GM06990 (cell line): Measurements from ENCODE around the gene AKT1.
"Not testable (repeated sequence)": the region's sequence is repeated elsewhere in the genome, so short reads cannot be mapped to it uniquely, and the experiment has no call there.

Experiments
- DNase-seq: peaks from one replicate; pipeline ENCODE4 v3.0.0-alpha.2; 2011; ENCODE audit not compliant: insufficient read length; ENCODE audit errors: extremely low read depth
- H3K27me3 ChIP-seq: replicated peaks from 2 replicates; pipeline ENCODE4 v1.6.0; 2011; ENCODE audit warnings: low read length; ENCODE audit not compliant: control insufficient read depth, insufficient read depth
- H3K36me3 ChIP-seq: 2 replicates; pipeline ENCODE4 v1.5.1; 2011; ENCODE audit warnings: low read length; ENCODE audit not compliant: control insufficient read depth, insufficient read depth
- H3K4me3 ChIP-seq: replicated peaks from 2 replicates; pipeline ENCODE4 v1.5.1; 2011; ENCODE audit warnings: low read depth, mild to moderate bottlenecking, control low read depth, low read length
- TF ChIP-seq, protein P1 (sequence below): IDR thresholded peaks from 2 replicates; pipeline ENCODE4 v1.5.1; 2011; ENCODE audit warnings: low read length, control low read depth, mild to moderate bottlenecking, inconsistent platforms; ENCODE audit not compliant: insufficient read depth, poor library complexity, severe bottlenecking

AKT1 gene

DNA sequence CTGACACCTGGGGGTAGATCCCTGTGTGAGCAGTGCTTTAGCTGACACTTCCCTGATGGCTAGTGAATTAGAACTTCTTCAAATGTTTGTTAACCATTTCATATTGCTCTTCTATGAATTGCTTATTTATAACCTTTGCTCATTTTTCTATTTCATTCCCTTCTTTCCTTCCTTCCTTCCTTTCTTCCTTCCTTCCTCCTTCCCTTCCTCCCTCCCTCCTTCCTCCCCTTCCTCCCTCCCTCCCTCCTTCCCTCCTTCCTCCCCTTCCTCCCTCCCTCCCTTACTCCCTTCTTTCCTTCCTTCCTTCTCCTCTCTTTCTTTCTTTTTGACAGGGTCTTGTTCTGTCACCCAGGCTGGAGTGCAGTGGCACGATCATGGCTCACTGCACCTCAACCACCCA is 46.2 kb upstream of the AKT1 start:
- Histone ChIP-seq H3K27me3 (peaks cover 2% of the 10 kb centered on the region; the same call in 1 of the 2 replicates), H3K36me3 (no peaks in the 10 kb centered on the region), H3K4me3 (no peak overlapping the region)
- TF ChIP-seq, protein P1, sequence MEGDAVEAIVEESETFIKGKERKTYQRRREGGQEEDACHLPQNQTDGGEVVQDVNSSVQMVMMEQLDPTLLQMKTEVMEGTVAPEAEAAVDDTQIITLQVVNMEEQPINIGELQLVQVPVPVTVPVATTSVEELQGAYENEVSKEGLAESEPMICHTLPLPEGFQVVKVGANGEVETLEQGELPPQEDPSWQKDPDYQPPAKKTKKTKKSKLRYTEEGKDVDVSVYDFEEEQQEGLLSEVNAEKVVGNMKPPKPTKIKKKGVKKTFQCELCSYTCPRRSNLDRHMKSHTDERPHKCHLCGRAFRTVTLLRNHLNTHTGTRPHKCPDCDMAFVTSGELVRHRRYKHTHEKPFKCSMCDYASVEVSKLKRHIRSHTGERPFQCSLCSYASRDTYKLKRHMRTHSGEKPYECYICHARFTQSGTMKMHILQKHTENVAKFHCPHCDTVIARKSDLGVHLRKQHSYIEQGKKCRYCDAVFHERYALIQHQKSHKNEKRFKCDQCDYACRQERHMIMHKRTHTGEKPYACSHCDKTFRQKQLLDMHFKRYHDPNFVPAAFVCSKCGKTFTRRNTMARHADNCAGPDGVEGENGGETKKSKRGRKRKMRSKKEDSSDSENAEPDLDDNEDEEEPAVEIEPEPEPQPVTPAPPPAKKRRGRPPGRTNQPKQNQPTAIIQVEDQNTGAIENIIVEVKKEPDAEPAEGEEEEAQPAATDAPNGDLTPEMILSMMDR, result no peak
- no peak for DNase-seq

DNA sequence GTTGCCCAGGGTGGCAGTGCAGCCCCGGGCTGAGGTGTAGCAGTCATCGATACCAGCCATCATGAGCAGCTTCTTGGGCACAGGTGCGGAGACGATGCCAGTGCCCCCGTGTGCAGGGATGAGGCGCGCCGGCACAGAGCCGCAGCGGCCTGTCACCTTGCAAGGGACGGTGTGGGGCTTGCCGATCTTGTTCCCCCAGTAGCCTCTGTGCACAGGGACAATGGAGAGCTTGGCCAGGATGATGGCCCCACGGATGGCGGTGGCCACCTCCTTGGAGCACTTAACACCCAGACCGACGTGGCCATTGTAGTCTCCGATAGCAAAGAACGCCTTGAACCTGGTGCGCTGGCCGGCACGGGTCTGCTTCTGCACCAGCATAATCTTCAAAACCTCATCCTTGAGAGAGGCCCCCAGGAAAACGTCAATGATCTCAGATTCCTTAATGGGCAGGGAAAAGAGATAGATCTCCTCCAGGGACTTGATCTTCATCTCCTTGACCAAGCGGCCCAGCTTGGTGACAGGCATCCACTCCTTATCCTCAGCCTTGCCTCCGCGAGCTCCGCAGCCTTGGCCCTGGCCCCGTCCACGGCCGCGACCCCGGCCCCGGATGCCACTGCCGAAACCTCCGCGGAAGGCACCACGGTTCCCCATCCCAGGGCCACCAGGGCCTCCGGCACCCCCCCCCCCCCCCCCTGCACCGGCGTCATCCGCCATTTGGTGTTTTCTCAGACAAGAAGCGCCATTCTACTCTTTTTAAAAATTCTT is 40.8 kb upstream of the AKT1 start:
- H3K36me3 ChIP-seq, H3K27me3 ChIP-seq, DNase-seq, H3K4me3 ChIP-seq: not testable (repeated sequence)

DNA sequence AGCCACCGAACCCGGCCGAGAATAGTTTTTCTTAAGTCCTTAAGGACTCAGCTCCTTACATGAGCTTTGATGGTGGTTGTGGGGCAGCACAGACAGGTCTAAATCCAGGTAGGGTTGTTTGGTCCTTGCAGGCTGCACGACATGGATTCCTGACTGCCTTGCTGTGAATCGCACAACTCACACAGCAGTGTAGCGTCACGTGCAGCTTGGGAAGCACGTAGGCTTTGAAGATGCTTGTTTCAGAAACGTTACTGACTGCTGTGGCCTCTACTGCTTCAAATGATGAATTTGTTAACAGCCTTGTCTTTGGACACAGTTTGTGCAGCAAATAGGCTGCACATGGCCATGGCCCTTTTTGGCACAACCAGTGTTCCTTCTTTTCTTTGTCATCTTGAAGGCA is 35.2 kb upstream of the AKT1 start:
- Histone ChIP-seq H3K36me3 (no peaks in the 10 kb centered on the region), H3K4me3 (no peak overlapping the region), H3K27me3 (no peaks in the 10 kb centered on the region; the same call in 1 of the 2 replicates)
- TF ChIP-seq, protein P1, result no peak
- no peak for DNase-seq

DNA sequence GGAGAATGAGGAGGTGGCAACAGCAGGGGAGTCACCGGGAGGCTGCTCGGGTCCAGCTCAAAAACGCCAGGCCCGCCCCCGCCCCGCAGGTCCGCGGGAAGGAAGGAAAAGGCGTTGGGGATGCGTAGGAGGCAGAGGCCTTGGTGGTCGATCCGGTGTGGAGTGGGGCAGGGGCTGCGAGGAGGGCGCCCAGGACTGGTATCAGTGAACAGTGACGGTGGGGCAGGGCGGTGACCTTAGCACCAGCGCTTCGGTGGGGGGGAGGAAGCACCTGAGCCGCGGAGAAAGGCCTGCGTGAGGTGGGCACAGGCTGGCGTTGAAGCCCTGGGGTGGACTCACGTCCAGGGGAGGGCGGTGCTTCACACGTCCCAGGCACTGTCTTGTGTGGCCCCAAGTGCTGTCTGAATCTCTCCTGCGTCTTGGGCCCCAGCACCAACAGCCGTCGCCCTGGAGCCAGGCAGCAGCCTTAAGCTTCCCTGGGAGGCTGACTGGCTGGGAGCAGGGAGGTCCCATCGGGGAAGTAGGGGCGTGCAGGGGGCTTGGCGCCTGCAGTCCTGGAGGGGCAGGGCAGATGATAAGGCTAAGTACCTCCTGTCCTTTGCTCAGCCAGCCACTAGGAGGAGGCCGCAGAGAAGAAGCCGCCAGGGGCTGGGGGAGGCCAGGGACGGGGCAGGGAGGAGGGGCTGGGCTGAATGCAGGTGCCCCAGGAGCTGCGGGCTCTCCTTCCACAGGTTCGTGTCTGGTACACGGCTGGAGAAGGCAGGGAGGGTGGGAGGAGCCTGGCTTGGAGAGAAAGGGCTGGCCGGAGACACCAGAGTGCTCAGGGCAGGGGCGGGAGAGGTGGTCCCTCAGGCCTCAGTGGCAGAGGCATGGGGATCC is 31.9 kb upstream of the AKT1 start:
- TF ChIP-seq, protein P1, result peak; percentile 54
- Histone ChIP-seq H3K27me3 (no peaks in the 10 kb centered on the region; the same call in 1 of the 2 replicates), H3K4me3 (no peak overlapping the region; the same call in 1 of the 2 replicates), H3K36me3 (no peaks in the 10 kb centered on the region)
- DNase-seq, result no peak

DNA sequence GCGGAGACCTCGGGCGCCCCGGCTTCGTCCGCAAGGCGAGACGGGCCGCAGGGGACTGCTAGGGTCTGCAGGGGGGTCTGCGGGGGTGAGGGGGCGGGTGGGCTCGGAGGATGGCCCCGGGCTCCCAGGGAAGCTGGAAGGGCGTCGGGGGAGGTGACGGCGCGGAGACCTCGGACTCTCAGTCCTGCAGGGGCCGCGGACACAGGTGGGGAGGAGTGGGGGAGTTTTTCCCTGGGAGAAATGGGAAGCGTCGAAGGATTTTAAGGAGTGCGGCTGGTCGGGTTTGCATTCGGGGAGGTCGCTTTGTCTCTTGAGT is 31.3 kb upstream of the AKT1 start:
- no peak overlapping the region; the same call in 1 of the 2 replicates for H3K4me3 ChIP-seq
- DNase-seq, result no peak
- H3K36me3 ChIP-seq, result no peaks in the 10 kb centered on the region
- TF ChIP-seq, protein P1, result no peak
- no peaks in the 10 kb centered on the region; the same call in 1 of the 2 replicates for H3K27me3 ChIP-seq
